Panc1 (cell line): Measurements from ENCODE around the gene BCL11B.

Source experiments
- CTCF ChIP-seq: fragments of 450-650 bp; IDR thresholded peaks from 2 replicates; pipeline ENCODE4 v1.5.1; 2017; ENCODE audit warnings: mild to moderate bottlenecking
- POLR2AphosphoS5 ChIP-seq: IDR thresholded peaks from 2 replicates; pipeline ENCODE4 v1.6.1; 2012; ENCODE audit warnings: mild to moderate bottlenecking, low read depth, low read length, moderate library complexity
- REST ChIP-seq, 2 experiments: IDR thresholded peaks; 2 replicates each; pipeline ENCODE4 v1.6.1; 2011 to 2012; ENCODE audit warnings: low read depth in 2 of 2, control low read depth in 1 of 2, low read length in 1 of 2, mild to moderate bottlenecking in 1 of 2, moderate library complexity in 1 of 2; ENCODE audit not compliant: insufficient read depth in 1 of 2
- SIN3A ChIP-seq: IDR thresholded peaks from 2 replicates; pipeline ENCODE4 v1.6.1; 2012; ENCODE audit warnings: low read depth, mild to moderate bottlenecking, low read length, moderate library complexity, borderline replicate concordance; ENCODE audit not compliant: insufficient read depth

GRCh38 chr14:99136401-99136800 lies 135.6 kb downstream of the BCL11B start:
- TF ChIP-seq CTCF (no peak), REST (IDR thresholded peaks at IDR 0.05; ENCODE audit: insufficient read depth in 1 of 2, low read depth in 2 of 2, low read length in 1 of 2) (no peak), POLR2AphosphoS5 (no peak), SIN3A (no peak)
